BE2C (cell line): ENCODE results near the gene EFCAB8.
A peak's percentile ranks its signal among the peaks of the same experiment; 100 is the strongest.

Experiments used
- DNase-seq: peaks from one replicate; pipeline ENCODE4 v3.0.0-alpha.2; 2020
- H3K27me3 ChIP-seq: fragments of 250-450 bp; sonication (Bioruptor Pico); 2 replicates; pipeline ENCODE4 v1.5.1; 2020; ENCODE audit warnings: mild to moderate bottlenecking
- H3K36me3 ChIP-seq: fragments of 250-450 bp; sonication (Bioruptor Pico); 2 replicates; pipeline ENCODE4 v1.5.1; 2020; ENCODE audit warnings: mild to moderate bottlenecking
- H3K4me1 ChIP-seq: fragments of 250-450 bp; sonication (Bioruptor Pico); 2 replicates; pipeline ENCODE4 v1.5.1; 2020
- H3K4me3 ChIP-seq: 2 replicates; pipeline ENCODE4 v1.5.1; 2011; ENCODE audit warnings: low read depth, low read length
- H3K9me3 ChIP-seq: fragments of 250-450 bp; sonication (Bioruptor Pico); 2 replicates; pipeline ENCODE4 v1.5.1; 2020
- TF ChIP-seq, protein P1 (sequence below): IDR thresholded peaks from 2 replicates; pipeline ENCODE4 v1.5.1; 2012; ENCODE audit warnings: mild to moderate bottlenecking, low read depth, low read length

The EFCAB8 gene

GRCh38 chr20:32839982-32840285 is 18.8 kb upstream of the EFCAB8 start:
- TF ChIP-seq, protein P1, sequence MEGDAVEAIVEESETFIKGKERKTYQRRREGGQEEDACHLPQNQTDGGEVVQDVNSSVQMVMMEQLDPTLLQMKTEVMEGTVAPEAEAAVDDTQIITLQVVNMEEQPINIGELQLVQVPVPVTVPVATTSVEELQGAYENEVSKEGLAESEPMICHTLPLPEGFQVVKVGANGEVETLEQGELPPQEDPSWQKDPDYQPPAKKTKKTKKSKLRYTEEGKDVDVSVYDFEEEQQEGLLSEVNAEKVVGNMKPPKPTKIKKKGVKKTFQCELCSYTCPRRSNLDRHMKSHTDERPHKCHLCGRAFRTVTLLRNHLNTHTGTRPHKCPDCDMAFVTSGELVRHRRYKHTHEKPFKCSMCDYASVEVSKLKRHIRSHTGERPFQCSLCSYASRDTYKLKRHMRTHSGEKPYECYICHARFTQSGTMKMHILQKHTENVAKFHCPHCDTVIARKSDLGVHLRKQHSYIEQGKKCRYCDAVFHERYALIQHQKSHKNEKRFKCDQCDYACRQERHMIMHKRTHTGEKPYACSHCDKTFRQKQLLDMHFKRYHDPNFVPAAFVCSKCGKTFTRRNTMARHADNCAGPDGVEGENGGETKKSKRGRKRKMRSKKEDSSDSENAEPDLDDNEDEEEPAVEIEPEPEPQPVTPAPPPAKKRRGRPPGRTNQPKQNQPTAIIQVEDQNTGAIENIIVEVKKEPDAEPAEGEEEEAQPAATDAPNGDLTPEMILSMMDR, result no peak
- peaks cover 8% of the 10 kb centered on the region for H3K4me1 ChIP-seq
- peaks cover 87% of the 10 kb centered on the region for H3K36me3 ChIP-seq
- no peak overlapping the region for H3K4me3 ChIP-seq
- no peaks in the 10 kb centered on the region for H3K27me3 ChIP-seq
- peak; percentile 64 for DNase-seq
- no peaks in the 10 kb centered on the region for H3K9me3 ChIP-seq

DNA sequence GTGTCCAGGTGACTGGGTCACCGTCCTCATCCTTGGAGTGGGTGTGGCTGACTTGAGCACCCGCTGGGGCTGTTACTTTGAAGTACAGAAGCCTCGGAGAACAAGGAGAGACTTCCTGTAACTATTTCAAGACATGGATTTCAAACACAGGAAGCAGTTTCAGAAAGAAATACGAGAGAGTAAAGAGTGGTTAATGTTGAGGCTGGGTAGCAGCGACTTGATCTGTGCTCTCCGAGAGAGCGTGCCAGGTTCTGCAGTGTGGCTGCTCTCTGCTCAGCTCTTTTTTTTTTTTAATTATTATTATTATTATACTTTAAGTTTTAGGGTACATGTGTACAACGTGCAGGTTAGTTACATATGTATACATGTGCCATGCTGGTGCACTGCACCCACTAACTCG is 17.5 kb upstream of the EFCAB8 start:
- Histone ChIP-seq H3K4me3 (no peak overlapping the region), H3K27me3 (no peaks in the 10 kb centered on the region), H3K4me1 (peaks cover 8% of the 10 kb centered on the region), H3K9me3 (no peaks in the 10 kb centered on the region), H3K36me3 (peaks cover 90% of the 10 kb centered on the region)
- DNase-seq, result no peak
- TF ChIP-seq, protein P1, result no peak

DNA sequence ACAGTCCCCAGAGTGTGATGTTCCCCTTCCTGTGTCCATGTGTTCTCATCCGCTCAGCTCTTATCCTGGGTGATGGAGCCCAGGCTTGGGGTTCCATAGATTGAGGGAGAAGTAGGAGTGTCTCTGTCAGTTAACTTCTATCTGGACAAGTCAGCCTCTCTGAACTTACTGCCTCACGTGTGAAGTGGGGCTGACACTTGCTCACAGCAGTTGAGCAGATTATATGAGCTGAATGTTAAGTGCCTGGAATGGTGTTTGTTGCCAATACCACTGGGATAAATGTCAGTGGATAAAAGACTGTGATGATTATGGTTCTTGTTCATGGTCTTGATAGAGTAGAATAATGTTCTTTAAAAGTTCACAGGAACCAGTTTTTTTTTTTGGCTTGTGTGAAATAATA is 17.1 kb upstream of the EFCAB8 start:
- Histone ChIP-seq H3K27me3 (no peaks in the 10 kb centered on the region), H3K9me3 (no peaks in the 10 kb centered on the region), H3K4me3 (no peak overlapping the region), H3K36me3 (peaks cover 90% of the 10 kb centered on the region), H3K4me1 (peaks cover 8% of the 10 kb centered on the region)
- DNase-seq, result no peak
- TF ChIP-seq, protein P1, result no peak

DNA sequence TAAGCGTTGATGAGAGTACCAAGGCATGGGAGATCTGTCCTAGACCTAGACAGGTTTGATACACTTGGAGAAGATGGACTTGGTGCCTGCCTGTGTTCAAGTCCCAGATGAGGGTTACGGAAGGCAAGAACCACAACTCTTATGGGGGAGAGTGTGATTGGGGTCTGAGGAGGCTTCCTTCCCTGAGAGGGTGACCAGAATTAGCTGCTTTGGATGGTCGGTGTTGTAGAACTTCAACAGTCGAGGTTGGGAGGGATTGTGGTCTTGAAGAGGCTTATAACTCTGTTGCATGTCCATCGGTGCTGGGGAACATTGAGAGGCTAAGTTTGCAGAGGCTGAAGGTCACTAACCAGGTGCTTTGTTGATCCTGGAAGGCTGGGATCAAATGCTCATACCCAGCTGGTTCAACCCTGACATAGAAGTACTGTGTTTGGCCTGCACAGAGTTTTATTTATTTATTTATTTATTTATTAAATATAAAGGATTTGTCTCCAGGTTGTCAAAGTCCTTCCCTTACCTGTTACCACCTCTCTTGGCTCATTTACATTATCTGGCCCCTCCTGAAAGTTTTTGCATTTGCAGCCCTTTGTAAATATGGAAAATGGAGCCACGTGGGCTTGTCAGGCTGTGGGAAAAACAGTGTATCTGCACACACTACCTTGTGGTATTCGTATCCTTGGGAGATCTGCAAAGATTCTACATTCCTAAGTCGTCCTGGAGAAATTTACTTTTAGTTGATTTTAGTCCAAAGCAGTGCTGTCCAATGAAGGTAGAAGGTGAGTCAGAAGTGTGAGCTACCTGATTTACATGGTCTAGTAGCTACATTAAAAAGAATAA is 15.8 kb upstream of the EFCAB8 start:
- Histone ChIP-seq H3K27me3 (no peaks in the 10 kb centered on the region), H3K4me1 (peaks cover 8% of the 10 kb centered on the region), H3K9me3 (no peaks in the 10 kb centered on the region), H3K4me3 (no peak overlapping the region), H3K36me3 (peaks cover 90% of the 10 kb centered on the region)
- no peak for DNase-seq
- TF ChIP-seq, protein P1, result no peak

DNA sequence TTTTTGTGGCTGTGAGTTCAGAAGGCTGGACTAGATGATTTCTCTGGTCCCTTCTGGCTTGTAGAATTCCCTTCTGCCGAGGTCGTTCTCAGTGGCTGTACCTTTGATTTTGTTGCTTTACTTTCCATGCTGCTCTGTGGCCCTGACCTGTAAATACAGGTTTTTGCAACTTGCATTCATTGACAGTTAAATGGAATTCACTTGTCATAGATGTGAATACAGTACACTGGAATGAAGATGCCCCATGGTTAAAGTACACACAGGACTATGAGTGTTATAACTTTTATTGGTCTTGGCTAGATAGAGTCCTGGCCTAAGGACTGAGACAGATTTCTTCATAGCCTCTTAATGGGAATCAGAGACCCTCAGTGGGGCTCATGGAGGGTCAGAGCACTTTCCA is 12.9 kb upstream of the EFCAB8 start:
- H3K4me1 ChIP-seq, result no peaks in the 10 kb centered on the region
- TF ChIP-seq, protein P1, result no peak
- no peak overlapping the region for H3K4me3 ChIP-seq
- H3K27me3 ChIP-seq, result no peaks in the 10 kb centered on the region
- no peak for DNase-seq
- H3K9me3 ChIP-seq, result no peaks in the 10 kb centered on the region
- H3K36me3 ChIP-seq, result peaks cover 80% of the 10 kb centered on the region

- Histone ChIP-seq H3K4me1 (no peaks in the 10 kb centered on the region), H3K4me3 (no peak overlapping the region), H3K9me3 (no peaks in the 10 kb centered on the region), H3K27me3 (no peaks in the 10 kb centered on the region), H3K36me3 (peaks cover 80% of the 10 kb centered on the region)
- DNase-seq, result no peak
- TF ChIP-seq, protein P1, result no peak
Observed at GRCh38 chr20:32846852-32847251, 11.9 kb upstream of the EFCAB8 start.
